ENCODE measurements around the gene PTPN7. TPM values are rescaled to one million over a fixed set of nuclear protein-coding genes. Genes with fewer than 3 reads are reported as not detected.

Gene PTPN7
- total RNA-seq, 1 donor from 2014 or later = 0.75 TPM

DNA sequence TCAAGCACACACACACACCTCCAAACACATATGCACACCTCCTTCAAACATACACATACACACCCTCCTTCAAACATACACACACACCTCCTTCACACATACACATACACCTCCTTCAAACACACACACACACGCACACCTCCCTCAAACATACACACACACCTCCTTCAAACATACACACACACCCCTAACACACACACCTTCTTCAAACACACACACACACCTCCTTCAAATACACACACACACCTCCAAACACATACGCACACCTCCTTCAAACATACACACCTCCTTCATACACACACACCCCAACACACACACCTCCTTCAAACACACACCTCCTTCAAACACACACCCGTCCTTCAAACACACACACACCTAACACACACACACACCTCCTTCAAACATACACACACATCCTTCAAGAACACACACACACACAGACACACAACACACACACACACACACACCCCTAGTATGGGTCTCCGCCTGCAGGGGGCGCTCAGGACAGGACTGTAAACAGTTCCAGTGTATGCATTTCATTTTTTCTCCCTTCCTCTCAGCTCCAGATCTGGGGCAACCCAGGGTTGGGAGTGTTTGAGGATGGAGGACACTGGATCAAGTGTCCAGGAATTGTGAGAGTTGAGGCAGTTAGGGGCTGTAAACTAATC lies 45.3 kb upstream of the PTPN7 start:
- H3K4me1 Mint-ChIP-seq (ENCODE audit: low read depth, unreplicated experiment) = no peaks in the 10 kb centered on the region
- H3K27me3 Mint-ChIP-seq (ENCODE audit: low read depth, unreplicated experiment) = peaks cover 16% of the 10 kb centered on the region
- Histone ChIP-seq H3K36me3 (ENCODE audit: insufficient read depth, low read length) (no peaks in the 10 kb centered on the region), H3K9me3 (ENCODE audit: insufficient read depth, low read depth, low read length) (no peaks in the 10 kb centered on the region), H3K4me1 (ENCODE audit: insufficient read depth, low read length) (peaks cover 4% of the 10 kb centered on the region), H3K27me3 (ENCODE audit: insufficient read depth, low read length) (peaks cover 5% of the 10 kb centered on the region), H3K79me2 (ENCODE audit: insufficient read depth, low read length) (no peaks in the 10 kb centered on the region), H3K27ac (ENCODE audit: low read depth, low read length) (no peak overlapping the region), H3K4me3 (ENCODE audit: insufficient read depth, low read depth, low read length) (no peak overlapping the region), H3K9ac (ENCODE audit: low read length) (no peak overlapping the region), H3K4me2 (ENCODE audit: low read length) (no peak overlapping the region), H4K20me1 (ENCODE audit: insufficient read depth, low read length) (no peaks in the 10 kb centered on the region), H2AFZ (ENCODE audit: low read depth, low read length) (peak overlapping the region; percentile 4)
- FAIRE-seq (no peak), DNase-seq (ENCODE audit: low read depth) (no peak)
- peaks cover 2% of the 10 kb centered on the region for H3K36me3 Mint-ChIP-seq (ENCODE audit: low read depth, unreplicated experiment)
- no peaks in the 10 kb centered on the region for H3K9me3 Mint-ChIP-seq (ENCODE audit: unreplicated experiment)
- TF ChIP-seq EZH2 (IDR thresholded peaks at IDR 0.05; ENCODE audit: insufficient read depth, low read length) (no peak), CTCF (IDR thresholded peaks at IDR 0.05; ENCODE audit: insufficient read depth, low read depth, low read length) (peak; percentile 17)
- no peak overlapping the region for H3K27ac Mint-ChIP-seq (ENCODE audit: unreplicated experiment)
- no peak overlapping the region for H3K4me3 Mint-ChIP-seq (ENCODE audit: unreplicated experiment)

DNA sequence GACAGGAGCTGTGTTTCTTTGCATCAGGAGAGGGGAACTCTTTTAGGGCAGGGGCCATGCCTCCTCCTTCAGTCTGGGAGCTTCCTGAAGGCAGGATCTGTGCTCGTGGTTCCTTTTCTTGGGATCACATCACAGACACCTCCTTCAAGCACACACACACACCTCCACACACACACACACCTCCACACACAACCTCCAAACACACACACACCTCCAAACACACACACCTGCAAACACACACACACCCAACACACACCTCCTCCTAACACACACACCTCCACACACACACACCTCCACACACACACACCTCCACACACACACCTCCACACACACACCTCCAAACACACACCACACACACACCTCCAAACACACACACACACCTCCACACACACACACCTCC lies 43.7 kb upstream of the PTPN7 start:
- no peak overlapping the region for H3K27ac ChIP-seq (ENCODE audit: low read depth, low read length)
- H3K27me3 ChIP-seq (ENCODE audit: insufficient read depth, low read length) = peaks cover 11% of the 10 kb centered on the region
- no peak for TF ChIP-seq CTCF (IDR thresholded peaks at IDR 0.05; ENCODE audit: insufficient read depth, low read depth, low read length)
- TF ChIP-seq EZH2 (IDR thresholded peaks at IDR 0.05; ENCODE audit: insufficient read depth, low read length) = no peak
- no peak overlapping the region for H2AFZ ChIP-seq (ENCODE audit: low read depth, low read length)
- H3K27ac Mint-ChIP-seq (ENCODE audit: unreplicated experiment) = no peak overlapping the region
- H3K9ac ChIP-seq (ENCODE audit: low read length) = no peak overlapping the region
- H3K4me3 Mint-ChIP-seq (ENCODE audit: unreplicated experiment) = no peak overlapping the region
- no peaks in the 10 kb centered on the region for H4K20me1 ChIP-seq (ENCODE audit: insufficient read depth, low read length)
- H3K79me2 ChIP-seq (ENCODE audit: insufficient read depth, low read length) = no peaks in the 10 kb centered on the region
- peaks cover 4% of the 10 kb centered on the region for H3K4me1 ChIP-seq (ENCODE audit: insufficient read depth, low read length)
- H3K9me3 Mint-ChIP-seq (ENCODE audit: unreplicated experiment) = no peaks in the 10 kb centered on the region
- H3K4me1 Mint-ChIP-seq (ENCODE audit: low read depth, unreplicated experiment) = peaks cover 4% of the 10 kb centered on the region
- DNase-seq (ENCODE audit: low read depth) (no peak), FAIRE-seq (no peak)
- no peak overlapping the region for H3K4me3 ChIP-seq (ENCODE audit: insufficient read depth, low read depth, low read length)
- no peaks in the 10 kb centered on the region for H3K36me3 ChIP-seq (ENCODE audit: insufficient read depth, low read length)
- peaks cover 2% of the 10 kb centered on the region for H3K36me3 Mint-ChIP-seq (ENCODE audit: low read depth, unreplicated experiment)
- H3K27me3 Mint-ChIP-seq (ENCODE audit: low read depth, unreplicated experiment) = peaks cover 13% of the 10 kb centered on the region
- no peaks in the 10 kb centered on the region for H3K9me3 ChIP-seq (ENCODE audit: insufficient read depth, low read depth, low read length)
- H3K4me2 ChIP-seq (ENCODE audit: low read length) = no peak overlapping the region
